Motor neuron (in vitro differentiated cells): ENCODE results near the gene DOCK4. TPM values are rescaled to one million over a fixed set of nuclear protein-coding genes. Genes with fewer than 3 reads are reported as not detected.

Source experiments
- ATAC-seq, 8 experiments: fragments of 200-7000 bp; cut with Tn5 transposase; replicated peaks in 6 of 8; 2 replicates each; pipeline ENCODE4 v1.8.0; 2021; ENCODE audit warnings: mild to moderate bottlenecking in 8 of 8, moderate library complexity in 8 of 8
- H3K27ac ChIP-seq, 2 donors: fragments of 250-450 bp; sonication (Bioruptor Pico); 2 replicates each; pipeline ENCODE4 v1.9.0; 2021; ENCODE audit warnings: antibody characterized with exemption in 2 of 2, mild to moderate bottlenecking in 2 of 2, moderate library complexity in 1 of 2
- H3K4me1 ChIP-seq, 2 donors: fragments of 250-450 bp; sonication (Bioruptor Pico); replicated peaks in 1 of 2; 2 replicates each; pipeline ENCODE4 v1.6.1; 2021; ENCODE audit warnings: antibody characterized with exemption in 2 of 2, mild to moderate bottlenecking in 2 of 2, moderate library complexity in 1 of 2
- H3K4me3 ChIP-seq, 5 donors: fragments of 250-450 bp; sonication (Bioruptor Pico); 2 replicates each; pipeline ENCODE4 v1.9.0; 2021; ENCODE audit warnings: antibody characterized with exemption in 5 of 5, mild to moderate bottlenecking in 5 of 5, moderate library complexity in 4 of 5
- WGBS, 10 experiments: fragments of 450-650 bp; shearing (Covaris generic); methylation state at CpG; one replicate each; pipeline ENCODE4 v1.0.0; 2022; 5-methylcytosine and 5-hydroxymethylcytosine counted together
- in situ Hi-C, 9 experiments: fragments of 400-800 bp; cut with MboI; loops; one replicate each; pipeline ENCODE4 v1.15.0; 2021; ENCODE audit warnings: low sequenced_read_pairs in 9 of 9, low pct_unique_long_range_greater_than_20kb in 2 of 9; ENCODE audit not compliant: unreplicated experiment in 9 of 9
- total RNA-seq, 8 experiments: library from RNA; unstranded; fragments of 300-600 nt; gene quantifications; 2 replicates each; pipeline versions ENCODE4 v1.2.3 to v1.2.4, GENCODE V29; 2022

Gene DOCK4
- total RNA-seq, 8 experiments from 2014 or later: 8.1 to 27.3 (median 20.6) TPM

- ATAC-seq: no peak
- 71 to 93% (median 86%) methylated on average over 3 to 7 of the region's 7 CpGs for WGBS, 10 experiments
- no peak overlapping the region for H3K27ac ChIP-seq
Measured at GRCh38 chr7:112082306-112082705, 123.9 kb downstream of the DOCK4 start.

GRCh38 chr7:112081778-112082177 is 124.4 kb downstream of the DOCK4 start:
- H3K4me1 ChIP-seq: no peaks in the 10 kb centered on the region
- 80 to 100% (median 100%) methylated on average over 1 to 4 of the region's 4 CpGs; no CpG with 5 or more reads in 1 of the 10 experiments for WGBS, 10 experiments
- no peak overlapping the region for H3K4me3 ChIP-seq
- in situ Hi-C loops: no loop called here
- no peak for ATAC-seq
- no peak overlapping the region for H3K27ac ChIP-seq

More at GRCh38 chr7:112082306-112082705, 123.9 kb downstream of the DOCK4 start:
- in situ Hi-C loops: no loop called here
- Histone ChIP-seq H3K4me1 (no peaks in the 10 kb centered on the region), H3K4me3 (no peak overlapping the region)

GRCh38 chr7:112080978-112081377 is 125.2 kb downstream of the DOCK4 start:
- Histone ChIP-seq H3K4me3 (no peak overlapping the region), H3K27ac (no peak overlapping the region), H3K4me1 (no peaks in the 10 kb centered on the region)
- in situ Hi-C loops: no loop called here
- WGBS, 10 experiments: 70 to 100% (median 90%) methylated on average over 1 to 8 of the region's 8 CpGs
- ATAC-seq: peak in 2 of 8 experiments; percentile 23 to 25

DNA sequence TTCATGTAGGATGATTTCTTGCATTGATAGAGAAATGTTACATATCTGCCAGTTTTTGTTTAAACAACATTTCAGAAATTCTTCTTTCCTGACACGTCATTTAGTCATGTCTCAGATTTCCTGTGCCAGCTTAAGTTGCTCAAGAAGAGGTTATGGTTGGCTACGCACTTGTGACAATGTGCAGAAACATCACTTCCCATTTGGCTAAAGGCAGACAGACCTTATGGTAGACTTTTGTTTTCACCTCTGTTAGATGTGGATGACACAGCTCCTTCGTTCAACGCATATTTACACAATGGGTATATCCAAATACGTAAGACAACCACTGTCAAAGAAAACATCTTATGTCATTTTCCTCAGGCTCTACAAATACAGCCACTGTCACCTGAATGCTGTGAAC is 125.8 kb downstream of the DOCK4 start:
- ATAC-seq: peak in 1 of 8 experiments; percentile 53
- WGBS, 10 experiments: 31 to 98% (median 93%) methylated on average over 2 to 5 of the region's 5 CpGs
- no peaks in the 10 kb centered on the region for H3K4me1 ChIP-seq
- in situ Hi-C loops: no loop called here
- H3K27ac ChIP-seq: no peak overlapping the region
- H3K4me3 ChIP-seq: no peak overlapping the region

DNA sequence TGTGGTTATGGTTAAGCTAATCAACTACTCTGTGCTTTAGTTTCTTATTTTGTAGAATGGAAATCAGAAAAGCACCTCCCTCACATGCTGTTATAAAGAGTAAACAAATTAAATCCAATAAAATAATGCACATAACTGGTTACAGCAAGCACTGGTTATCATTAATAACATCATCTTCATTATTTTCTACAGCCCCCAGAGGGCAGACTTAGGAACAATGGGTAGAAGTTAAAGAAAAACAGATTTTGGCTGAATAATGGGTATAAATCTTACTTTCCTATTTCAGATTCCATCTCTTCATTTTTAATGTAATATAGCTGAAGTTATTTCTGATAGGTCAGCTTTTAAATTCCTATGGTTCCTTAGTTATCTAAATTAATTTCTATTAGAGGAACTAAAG is 126.5 kb downstream of the DOCK4 start:
- in situ Hi-C loops: no loop called here
- no peaks in the 10 kb centered on the region for H3K4me1 ChIP-seq
- no peak overlapping the region for H3K4me3 ChIP-seq
- no peak for ATAC-seq
- H3K27ac ChIP-seq: no peak overlapping the region

DNA sequence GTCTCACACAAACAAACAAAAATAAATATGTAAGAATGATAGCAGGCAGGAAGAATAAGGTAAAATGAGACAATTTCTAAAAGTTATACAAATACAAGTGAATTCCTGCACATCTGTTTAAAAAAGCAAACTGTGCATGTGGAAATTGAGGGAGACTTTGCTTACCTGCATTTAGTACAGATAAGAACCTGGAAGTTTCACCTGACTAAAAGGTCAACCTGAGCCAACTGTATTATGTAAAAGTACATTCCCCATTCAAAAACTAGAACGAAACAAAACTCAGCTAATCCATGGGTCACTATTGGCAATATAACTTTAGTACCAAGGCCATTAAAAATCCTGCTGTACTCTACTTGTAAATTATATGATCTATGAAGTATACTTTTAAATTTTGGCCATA is 127.1 kb downstream of the DOCK4 start:
- 75 to 100% (median 100%) methylated on average over 1 of the region's 1 CpG for WGBS, 10 experiments
- in situ Hi-C loops: no loop called here
- Histone ChIP-seq H3K4me1 (no peaks in the 10 kb centered on the region), H3K27ac (no peak overlapping the region), H3K4me3 (no peak overlapping the region)
- ATAC-seq: no peak

- ATAC-seq: no peak
- in situ Hi-C loops: no loop called here
- no peak overlapping the region for H3K4me3 ChIP-seq
- no peaks in the 10 kb centered on the region for H3K4me1 ChIP-seq
- no peak overlapping the region for H3K27ac ChIP-seq
Measured at GRCh38 chr7:112076324-112076723, 129.9 kb downstream of the DOCK4 start.

GRCh38 chr7:112074464-112074863 is 131.7 kb downstream of the DOCK4 start:
- Histone ChIP-seq H3K4me1 (peaks cover 0 to 3% of the 10 kb centered on the region in 2 donors), H3K4me3 (no peak overlapping the region), H3K27ac (no peak overlapping the region)
- ATAC-seq: no peak
- in situ Hi-C loops: no loop called here

DNA sequence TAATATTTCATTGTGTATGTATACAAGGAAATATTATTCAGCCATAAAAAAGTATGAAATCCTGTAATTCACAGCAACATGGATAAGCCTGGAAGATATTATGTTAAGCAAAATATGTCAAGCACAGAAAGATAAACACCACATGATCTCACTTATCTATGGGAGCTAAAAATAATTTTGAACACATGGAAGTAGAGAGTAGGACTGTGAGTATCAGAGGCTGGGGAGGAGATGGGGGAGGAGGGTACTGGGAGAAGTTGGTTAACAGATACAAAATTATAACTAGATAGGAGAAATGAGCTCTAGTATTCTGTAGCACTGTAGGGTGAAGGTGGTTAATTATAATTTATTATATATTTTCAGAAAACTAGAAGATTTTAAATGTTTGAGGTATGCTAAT is 132.7 kb downstream of the DOCK4 start:
- no peak for ATAC-seq
- Histone ChIP-seq H3K4me3 (no peak overlapping the region), H3K27ac (no peak overlapping the region), H3K4me1 (peaks cover 0 to 3% of the 10 kb centered on the region in 2 donors)
- in situ Hi-C loops: no loop called here

- WGBS, 10 experiments: 17 to 100% (median 69%) methylated on average over 1 to 4 of the region's 4 CpGs; no CpG with 5 or more reads in 5 of the 10 experiments
- in situ Hi-C loops: no loop called here
- ATAC-seq: no peak
- Histone ChIP-seq H3K27ac (no peak overlapping the region), H3K4me3 (no peak overlapping the region), H3K4me1 (peaks cover 0 to 3% of the 10 kb centered on the region in 2 donors)
Measured at GRCh38 chr7:112072541-112073245, 133.5 kb downstream of the DOCK4 start.

- in situ Hi-C loops: no loop called here
- peaks cover 0 to 3% of the 10 kb centered on the region in 2 donors for H3K4me1 ChIP-seq
- ATAC-seq: no peak
- no peak overlapping the region for H3K4me3 ChIP-seq
- H3K27ac ChIP-seq: no peak overlapping the region
Measured at GRCh38 chr7:112071856-112072255, 134.3 kb downstream of the DOCK4 start.

- WGBS, 10 experiments: 80 to 95% (median 87%) methylated on average over 1 to 5 of the region's 5 CpGs; no CpG with 5 or more reads in 2 of the 10 experiments
- Histone ChIP-seq H3K4me3 (no peak overlapping the region), H3K4me1 (peaks cover 0 to 3% of the 10 kb centered on the region in 2 donors), H3K27ac (no peak overlapping the region)
- no peak for ATAC-seq
- in situ Hi-C loops: no loop called here
Measured at GRCh38 chr7:112070674-112071256, 135.4 kb downstream of the DOCK4 start.

DNA sequence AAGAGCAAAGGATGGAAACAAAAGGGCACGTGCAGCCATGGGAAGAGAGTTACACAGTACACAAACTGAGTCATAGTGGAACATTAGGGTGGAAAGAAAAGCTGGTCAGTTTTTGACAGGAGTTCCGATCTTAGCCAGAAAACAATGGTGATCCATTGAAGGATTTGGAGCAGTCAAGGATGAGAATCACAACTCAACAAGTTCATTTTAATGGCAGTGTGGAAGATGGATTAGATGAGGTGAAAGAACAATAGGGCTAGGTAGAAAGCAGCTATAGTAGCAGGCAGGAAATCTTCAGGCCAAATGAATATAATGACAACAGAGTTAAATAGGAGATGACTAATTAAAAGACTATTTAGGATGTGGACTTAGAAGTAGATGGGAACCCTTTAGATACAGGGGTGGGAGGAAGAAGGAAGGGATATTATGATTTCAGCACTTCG is 136.3 kb downstream of the DOCK4 start:
- in situ Hi-C loops: no loop called here
- Histone ChIP-seq H3K4me1 (peaks cover 0 to 3% of the 10 kb centered on the region in 2 donors), H3K4me3 (no peak overlapping the region), H3K27ac (no peak overlapping the region)
- ATAC-seq: no peak
- WGBS, 10 experiments: 64 to 100% (median 85%) methylated on average over 1 to 3 of the region's 3 CpGs

DNA sequence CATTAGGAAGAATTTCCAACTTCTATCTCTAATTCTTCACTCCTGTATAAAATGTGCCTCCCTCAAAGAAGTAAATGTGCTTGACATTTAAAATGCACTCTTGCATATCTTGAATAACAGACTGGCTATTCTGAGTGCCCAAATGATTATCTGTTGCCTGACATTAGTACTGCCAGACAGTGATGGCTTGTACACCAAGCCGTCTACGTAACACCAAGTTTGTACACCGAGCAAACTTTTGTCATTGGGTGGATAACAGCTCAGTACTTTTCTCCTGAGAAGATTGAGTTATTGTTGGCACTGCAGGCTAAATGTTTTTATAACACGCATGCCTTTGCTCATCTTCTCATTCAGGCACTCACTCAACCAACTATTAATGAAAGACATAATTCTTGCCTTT is 137.2 kb downstream of the DOCK4 start:
- no peak overlapping the region for H3K27ac ChIP-seq
- in situ Hi-C loops: no loop called here
- 35 to 100% (median 91%) methylated on average over 1 to 4 of the region's 4 CpGs; no CpG with 5 or more reads in 1 of the 10 experiments for WGBS, 10 experiments
- no peak for ATAC-seq
- peaks cover 0 to 3% of the 10 kb centered on the region in 2 donors for H3K4me1 ChIP-seq
- H3K4me3 ChIP-seq: no peak overlapping the region
